Left colon (tissue), 2 donors: Measurements from ENCODE around the gene CA5A. TPM values are rescaled to one million over a fixed set of nuclear protein-coding genes. Genes with fewer than 3 reads are reported as not detected.
"Not testable (repeated sequence)": the region's sequence is repeated elsewhere in the genome, so short reads cannot be mapped to it uniquely, and the experiment has no call there.

ENCODE experiments used
- ATAC-seq: fragments of 200-7000 bp; cut with Tn5 transposase; one replicate; pipeline ENCODE4 v1.9.1; 2020; ENCODE audit warnings: mild to moderate bottlenecking, moderate library complexity
- DNase-seq, 2 donors: peaks; one replicate each; pipeline ENCODE4 v3.0.0-alpha.2; 2020
- intact Hi-C, 2 donors: fragments of 100-400 bp; cut with DNase I in 1 of 2; cut with micrococcal nuclease in 1 of 2; formaldehyde crosslinking; loops; one replicate each; pipeline versions ENCODE4 v1.11.2 to v1.14.0; 2022; cut with DNase I, micrococcal nuclease
- total RNA-seq, 2 donors: library from RNA; stranded (reverse); fragmentation: NEBNext Ultra II Directional; extraction: Animal tissue kit (Norgen Biotek cat#: 25700); gene quantifications; one replicate each; pipeline ENCODE4 v1.2.1, GENCODE V29; 2021
- donor health status: DM: no; HTN: no; CAD: no.
- donor health status: DM: yes; HTN: yes; CAD: no.

Gene CA5A
- total RNA-seq, 2 donors from 2014 or later, result not detected

- intact Hi-C loops, ATAC-seq, DNase-seq: not testable (repeated sequence)
Measured at GRCh38 chr16:87861300-87862099, 74.8 kb downstream of the CA5A start.

DNA sequence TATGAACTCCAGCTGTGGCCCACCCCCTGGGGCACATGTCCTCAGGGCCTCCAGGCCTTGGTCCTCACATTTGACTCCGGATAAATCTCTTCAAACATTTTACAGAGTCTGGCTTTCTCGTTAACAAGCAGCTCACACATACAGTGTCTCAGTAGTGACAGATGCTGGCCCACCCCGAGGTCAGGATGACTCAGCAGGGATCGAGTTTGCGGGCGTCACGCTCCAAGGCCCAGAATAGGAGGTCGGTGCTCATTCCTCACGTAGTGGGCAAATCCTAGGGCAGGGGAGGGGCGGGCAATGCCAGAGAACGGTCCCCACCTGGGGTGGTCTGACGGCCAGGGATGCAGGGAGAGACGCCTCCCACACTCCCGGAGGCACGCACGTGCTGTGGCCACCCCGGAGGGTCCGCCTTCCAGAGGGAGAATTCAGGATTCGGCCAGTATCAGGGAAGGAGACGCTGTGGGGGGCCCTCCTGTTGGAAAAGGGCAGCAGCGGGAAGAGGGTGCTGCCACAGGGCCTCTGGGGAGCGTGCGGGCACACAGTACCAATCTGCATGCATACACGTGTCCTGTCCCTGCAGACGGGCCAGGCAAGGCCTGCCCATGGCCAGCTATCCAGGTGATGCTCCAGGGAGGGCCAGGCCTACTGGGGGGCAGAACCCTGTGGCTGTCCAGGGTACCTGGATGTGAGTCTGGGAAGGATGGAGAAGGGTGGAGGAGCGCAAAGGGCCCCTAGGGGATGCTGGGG, 75.6 kb downstream of the CA5A start:
- peak in 1 of 2 donors; percentile 36 for DNase-seq
- intact Hi-C loops, result no loop called here
- no peak for ATAC-seq

DNA sequence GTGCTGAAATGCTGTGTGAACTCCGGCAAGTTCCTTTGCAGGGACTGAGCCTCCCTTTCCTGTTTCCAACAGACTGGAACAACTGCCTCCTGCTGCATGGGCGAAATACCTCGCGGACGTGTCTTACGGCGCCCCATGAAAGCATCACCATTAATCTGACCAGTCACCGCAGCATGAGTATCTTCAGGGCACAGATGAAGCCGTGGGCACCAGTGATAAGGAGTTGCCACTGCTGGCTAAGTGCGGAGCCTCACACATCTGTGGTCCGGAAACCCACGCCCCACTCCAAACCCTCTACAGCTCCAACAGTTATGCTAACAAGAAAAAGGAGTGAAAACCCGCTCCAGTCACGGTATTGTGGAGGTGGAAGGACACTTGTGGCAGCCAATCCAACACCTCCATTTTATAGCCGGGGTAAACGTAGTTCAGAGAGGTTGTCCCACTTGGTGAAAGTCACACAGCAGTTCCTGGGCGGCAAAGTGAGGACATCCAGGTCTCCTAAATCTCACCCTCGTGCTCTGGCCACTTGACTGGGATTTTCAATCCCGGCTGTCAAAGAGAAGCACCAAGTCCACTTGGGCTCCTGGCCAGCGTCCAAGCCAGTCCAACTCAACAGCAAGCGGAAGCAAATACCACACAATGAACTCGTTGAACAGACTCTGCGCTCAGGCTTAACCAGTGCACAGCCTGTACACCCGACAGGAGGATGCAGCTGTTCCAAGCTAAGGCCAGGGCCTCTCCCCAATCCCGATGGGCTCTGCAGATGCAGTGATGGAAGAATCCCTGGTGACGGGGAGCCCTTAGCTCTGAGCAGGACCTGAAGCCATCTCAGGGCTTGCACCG, 78.0 kb downstream of the CA5A start:
- ATAC-seq, DNase-seq, intact Hi-C loops: not testable (repeated sequence)

GRCh38 chr16:87856791-87857228, 79.5 kb downstream of the CA5A start:
- ATAC-seq, result no peak
- intact Hi-C loops, result no loop called here
- DNase-seq, result no peak

DNA sequence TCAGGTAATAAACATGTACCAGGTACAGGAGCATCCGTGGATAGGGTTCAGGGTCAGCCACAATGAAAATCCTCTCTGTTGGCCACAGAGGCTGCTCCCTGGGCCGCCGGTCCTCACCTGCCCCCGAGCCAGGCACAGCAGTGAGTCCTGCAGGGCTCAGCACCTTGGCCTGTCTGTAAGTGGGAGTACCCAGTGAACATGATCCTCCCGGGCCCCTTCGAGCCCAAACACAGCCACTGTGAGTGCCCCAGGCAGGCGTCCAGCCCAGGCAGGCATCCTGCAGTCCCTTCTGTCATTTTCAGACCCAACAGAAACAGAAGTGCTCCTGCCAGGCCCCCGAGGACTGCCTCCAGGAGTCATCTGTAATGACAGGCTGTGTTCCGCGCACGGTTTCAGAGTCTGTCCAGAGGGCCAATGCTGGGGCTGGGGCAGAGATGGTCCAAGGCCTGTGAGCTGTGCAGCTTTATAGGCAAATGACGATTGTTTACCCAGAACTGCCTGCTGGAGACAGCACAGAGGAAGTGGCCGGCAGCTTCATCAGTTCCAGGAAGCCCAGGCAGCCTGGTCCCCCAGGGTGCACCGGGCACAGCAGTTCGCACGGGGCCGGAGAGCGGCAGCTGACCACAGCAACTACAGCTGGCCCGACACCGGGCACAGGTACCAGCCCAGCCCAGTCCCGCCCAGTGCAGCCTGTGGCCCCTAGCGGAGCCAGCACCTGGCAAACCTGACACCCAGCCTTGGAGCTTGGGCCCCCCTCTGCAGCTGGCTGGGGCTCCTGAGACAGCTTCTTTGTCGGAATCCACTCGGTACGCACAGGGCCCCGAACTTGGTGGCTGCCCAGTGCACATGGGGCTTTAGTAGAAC, 80.2 kb downstream of the CA5A start:
- ATAC-seq, result peak; percentile 82
- intact Hi-C loops, result no loop called here

GRCh38 chr16:87854907-87855683, 81.2 kb downstream of the CA5A start:
- intact Hi-C loops, result no loop called here
- no peak for ATAC-seq
- DNase-seq, result no peak

More for the DNA sequence above, 80.2 kb downstream of the CA5A start:
- DNase-seq, result peak; percentile 79 to 88

DNA sequence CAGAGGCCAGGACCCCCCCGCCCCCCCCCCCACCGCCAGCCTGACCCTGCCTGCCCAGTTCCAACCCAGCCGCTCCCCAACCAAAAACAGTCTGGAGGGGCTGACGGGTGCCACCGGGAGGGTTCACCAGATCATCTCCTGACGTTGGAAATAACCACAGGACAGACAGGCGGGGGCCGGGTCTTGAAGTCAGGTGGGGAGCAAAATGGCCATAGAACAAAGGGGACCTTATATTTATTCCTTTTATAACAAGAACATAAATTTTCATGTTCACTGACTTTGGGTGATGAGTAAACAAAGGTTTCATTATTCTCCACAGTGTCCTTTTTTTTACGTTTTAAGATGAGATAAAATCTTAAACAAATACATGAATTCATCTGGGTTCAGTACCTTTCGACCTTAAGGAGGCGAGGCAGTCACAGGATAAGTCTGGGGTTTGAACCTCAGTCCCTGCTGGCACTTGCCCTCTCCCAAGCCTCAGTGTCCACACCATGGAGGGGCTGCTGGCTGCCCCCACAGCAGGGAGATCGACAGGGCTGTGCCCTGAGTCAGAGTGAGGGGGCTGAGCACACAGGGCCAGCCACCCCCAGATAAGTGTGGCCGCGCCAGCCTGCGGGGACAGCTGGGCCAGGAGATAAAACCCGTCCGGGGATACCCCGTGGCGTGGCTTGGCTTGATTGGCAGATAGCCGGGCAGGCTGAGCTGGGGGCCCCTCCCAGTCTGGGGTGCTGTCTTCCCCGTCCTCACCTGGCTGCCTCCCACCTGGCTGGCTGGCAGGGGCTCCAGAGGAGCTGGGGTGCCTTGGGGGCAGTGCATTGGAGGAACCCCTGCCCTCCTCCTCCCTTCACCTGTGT, 82.0 kb downstream of the CA5A start:
- DNase-seq (peak; percentile 49 to 59), ATAC-seq (peak; percentile 1)
- intact Hi-C loops, result no loop called here

- DNase-seq (peak; percentile 94 to 95), ATAC-seq (peak; percentile 70)
- intact Hi-C loops, result no loop called here
Measured at GRCh38 chr16:87853411-87854052, 82.8 kb downstream of the CA5A start.

DNA sequence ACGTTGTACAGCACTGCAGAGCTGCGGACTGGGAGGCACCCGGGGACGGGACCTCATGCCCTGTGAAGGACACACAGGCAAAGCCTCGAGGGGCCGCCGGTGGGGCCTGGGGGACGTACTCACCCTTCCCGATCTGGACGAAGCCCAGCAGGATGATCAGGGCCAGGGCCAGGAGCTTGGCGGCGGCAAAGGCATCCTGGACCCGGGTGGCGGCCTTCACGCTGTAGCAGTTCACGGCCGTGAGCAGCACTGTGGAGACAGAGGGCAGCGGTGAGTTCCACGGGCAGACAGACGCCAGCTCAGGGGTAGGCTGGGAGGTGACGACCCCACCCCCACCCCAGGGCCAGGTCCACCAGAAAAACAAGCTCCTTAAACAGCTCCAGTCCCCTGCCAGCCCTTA, 84.7 kb downstream of the CA5A start:
- no peak for ATAC-seq
- DNase-seq, result no peak
- intact Hi-C loops, result no loop called here

GRCh38 chr16:87851141-87851587, 85.2 kb downstream of the CA5A start:
- no peak for ATAC-seq
- no peak for DNase-seq
- intact Hi-C loops, result no loop called here

DNA sequence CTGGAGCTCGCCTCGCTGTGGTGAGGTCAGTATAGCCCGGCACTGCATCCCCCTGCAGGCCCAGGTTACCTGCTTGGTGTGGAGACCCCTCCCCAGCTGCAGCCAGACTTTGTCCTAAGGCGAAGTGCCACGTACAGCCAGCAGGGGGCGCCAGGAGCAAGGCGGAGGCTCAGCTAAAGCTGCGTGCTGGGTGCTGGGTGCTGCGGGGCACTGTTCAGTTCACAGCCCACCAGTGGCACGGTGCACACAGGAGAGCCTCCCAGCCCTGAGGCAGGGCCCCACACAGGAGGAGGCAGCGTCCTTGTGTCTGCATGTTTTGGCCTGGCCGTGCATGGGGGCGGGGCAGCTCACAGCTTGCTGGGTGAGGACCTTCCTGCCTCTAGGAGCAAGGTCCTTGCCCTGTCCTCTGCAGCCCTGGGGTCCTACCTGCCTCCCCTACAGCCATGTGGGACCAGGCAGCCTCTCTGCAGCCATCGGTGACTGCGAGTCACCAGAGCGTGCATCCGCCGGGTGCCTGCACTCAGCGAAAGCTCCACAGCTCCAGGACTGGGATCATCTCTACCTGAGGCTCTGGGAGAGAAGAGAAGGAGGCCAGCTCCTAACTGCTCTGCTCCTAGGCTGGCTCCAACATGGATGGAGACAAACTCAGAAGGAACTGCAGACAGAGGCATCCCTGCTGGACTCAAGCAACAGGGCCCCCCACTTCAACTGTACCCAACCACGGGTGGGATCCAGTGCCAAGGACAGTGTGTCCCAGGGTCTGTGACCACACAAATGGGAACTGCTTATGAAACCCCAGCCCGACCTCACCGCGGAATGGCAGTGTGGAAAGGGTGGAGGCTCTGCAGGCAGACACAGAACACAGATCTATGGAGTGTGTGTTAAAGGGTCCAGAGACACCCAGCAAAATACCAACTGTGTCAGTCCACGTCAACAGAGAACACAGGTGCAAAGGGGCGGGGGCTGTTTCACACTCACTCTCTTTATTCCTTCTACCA, 86.0 kb downstream of the CA5A start:
- intact Hi-C loops, result no loop called here
- ATAC-seq (peak; percentile 44), DNase-seq (peak in 1 of 2 donors; percentile 81)

GRCh38 chr16:87849419-87850008, 86.8 kb downstream of the CA5A start:
- intact Hi-C loops, result no loop called here
- peak; percentile 43 to 65 for DNase-seq
- peak; percentile 6 for ATAC-seq

DNA sequence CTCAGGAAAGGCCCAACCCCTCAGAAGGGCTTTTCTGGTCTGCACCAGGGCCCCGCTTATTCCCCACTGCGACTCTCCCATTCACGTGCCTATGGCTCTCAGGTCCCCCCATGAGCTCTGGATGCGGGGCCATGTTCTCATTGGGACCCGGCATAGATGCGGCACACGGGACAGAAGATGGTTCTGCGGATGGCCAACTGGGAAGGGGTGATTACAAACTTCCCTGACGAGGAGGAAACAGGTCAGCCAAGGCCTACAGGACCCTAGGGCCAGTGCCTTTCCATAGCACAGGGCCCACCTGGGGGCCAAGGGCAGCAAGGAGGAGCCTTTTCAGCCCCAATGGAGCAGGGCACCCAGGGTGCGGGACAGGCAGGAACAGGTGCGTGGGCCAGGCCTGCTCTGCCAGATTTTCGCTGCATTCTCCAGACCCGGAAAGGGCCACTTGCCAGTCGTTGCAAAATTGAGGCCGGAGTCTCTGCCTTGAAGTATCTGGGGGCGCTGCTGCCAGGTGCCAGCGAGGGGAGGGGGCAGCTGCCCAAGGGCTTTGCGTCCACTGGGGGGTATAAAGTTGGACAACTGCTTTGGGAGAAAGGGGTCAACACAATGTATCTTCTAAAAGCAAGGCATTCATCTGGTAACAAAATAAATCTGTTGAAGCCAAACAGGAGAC, 87.5 kb downstream of the CA5A start:
- no peak for DNase-seq
- no peak for ATAC-seq

More for the DNA sequence above, 87.5 kb downstream of the CA5A start:
- intact Hi-C loops, result no loop called here
